ENCODE measurements around the gene FOLR2.

- TF ChIP-seq CTCF (IDR thresholded peaks at IDR 0.05), result no peak
- TF ChIP-seq EZH2 (IDR thresholded peaks at IDR 0.05; ENCODE audit: borderline replicate concordance, insufficient read depth, low read depth, low read length, poor library complexity, severe bottlenecking), result no peak
These were observed 37.9 kb downstream of the FOLR2 start for GRCh38 chr11:72254299-72254993.
